GM21515 (cell line): Measurements from ENCODE around the gene SPDYE3.

Experiments
- ATAC-seq: cut with Tn5 transposase; IDR thresholded peaks from one replicate; pipeline ENCODE4 v1.9.1; 2021; ENCODE audit not compliant: unreplicated experiment

Gene SPDYE3

DNA sequence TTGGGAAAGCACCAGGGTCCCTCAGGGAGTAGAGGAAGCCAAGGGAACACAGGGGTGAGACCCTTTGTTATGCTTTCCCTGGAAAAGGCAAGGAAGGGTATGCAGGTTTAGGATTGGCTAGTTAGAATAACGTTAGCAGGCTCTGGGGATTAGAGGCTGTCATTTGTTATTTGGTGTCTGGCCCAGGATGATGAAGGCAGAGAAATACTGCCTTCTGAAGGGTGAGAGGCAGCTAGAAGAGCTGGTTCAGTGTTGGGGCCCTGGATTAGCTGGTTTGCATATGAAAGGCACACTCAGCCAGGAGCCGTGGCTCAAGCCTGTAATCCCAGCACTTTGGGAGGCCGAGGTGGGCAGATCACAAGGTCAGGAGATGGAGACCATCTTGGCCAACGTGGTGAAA, 62.8 kb downstream of the SPDYE3 start:
- no peak for ATAC-seq

DNA sequence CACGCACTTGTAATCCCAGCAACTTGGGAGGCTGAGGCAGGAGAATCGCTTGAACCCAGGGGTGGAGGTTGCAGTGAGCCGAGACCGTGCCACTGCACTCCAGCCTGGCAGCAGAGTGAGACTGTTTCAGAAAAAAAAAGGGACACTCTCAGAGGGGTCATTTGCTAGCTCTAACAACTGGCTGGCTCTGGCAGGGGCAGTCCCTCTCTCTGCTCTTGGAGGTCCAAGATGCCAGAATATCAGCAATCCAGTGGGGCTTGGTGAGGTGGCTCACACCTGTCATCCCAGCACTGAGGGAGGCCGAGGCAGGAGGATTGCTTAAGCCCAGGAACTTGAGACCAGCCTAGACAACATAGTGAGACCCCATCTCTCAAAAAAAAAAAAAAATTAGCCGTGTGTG, 63.2 kb downstream of the SPDYE3 start:
- ATAC-seq, result no peak

DNA sequence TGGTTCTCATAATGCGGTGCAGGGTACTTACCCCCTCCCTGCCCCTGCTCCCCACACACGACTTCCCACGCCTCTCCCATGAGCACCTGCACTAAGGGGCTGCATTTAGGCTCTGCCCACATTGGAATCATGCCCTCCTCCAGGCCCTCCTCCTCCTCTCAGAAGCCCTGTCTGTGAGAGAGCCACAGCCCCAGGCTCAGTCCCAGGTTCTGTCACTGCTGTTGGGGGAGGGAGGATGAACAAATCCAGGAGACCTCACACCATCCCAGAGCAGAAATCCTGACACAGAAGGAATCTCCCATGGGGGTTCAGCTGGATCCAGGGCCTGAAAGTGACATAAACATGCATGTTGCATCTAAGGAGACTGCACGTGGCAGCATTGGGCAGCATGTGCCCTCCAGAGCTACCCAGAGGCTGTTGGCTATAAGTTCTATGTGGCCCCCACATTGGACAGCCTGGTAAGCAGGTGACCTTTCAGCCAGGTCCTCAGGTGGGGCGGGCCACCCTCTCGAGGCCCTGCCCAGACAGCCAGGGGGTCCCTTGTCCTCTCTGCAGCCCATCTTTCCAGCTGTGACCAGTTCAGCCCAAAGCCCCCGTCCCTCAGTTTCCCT, 64.2 kb downstream of the SPDYE3 start:
- ATAC-seq, result no peak
